NT2/D1 (cell line): ENCODE data around the gene CREB3L1.

Experiments
- YY1 ChIP-seq: IDR thresholded peaks from 2 replicates; pipeline ENCODE4 v1.6.1; 2011; ENCODE audit not compliant: insufficient read length, insufficient read depth
- ZNF274 ChIP-seq: IDR thresholded peaks from 2 replicates; pipeline ENCODE4 v1.6.1; 2011; ENCODE audit warnings: mild to moderate bottlenecking, low read depth, low read length

- TF ChIP-seq YY1: no peak
- TF ChIP-seq ZNF274: no peak
Measured at GRCh38 chr11:46309814-46310259, 32.4 kb downstream of the CREB3L1 start.
